Raji (cell line): ENCODE data around the gene RNF8.

Source experiments
- POLR2A ChIP-seq: IDR thresholded peaks from 2 replicates; pipeline ENCODE4 v1.6.1; 2011; ENCODE audit warnings: low read depth, low read length, control low read depth; ENCODE audit not compliant: insufficient read depth

Gene RNF8

GRCh38 chr6:37371154-37372083 lies 17.6 kb downstream of the RNF8 start:
- 0 out of 2 replicates have a peak, but pooled peaks have one; percentile 21 for TF ChIP-seq POLR2A

- no peak for TF ChIP-seq POLR2A
Observed at GRCh38 chr6:37372116-37372515, 18.3 kb downstream of the RNF8 start.

- TF ChIP-seq POLR2A: no peak
Observed at GRCh38 chr6:37373822-37374471, 20.2 kb downstream of the RNF8 start.

- no peak for TF ChIP-seq POLR2A
Observed at GRCh38 chr6:37375376-37375775, 21.6 kb downstream of the RNF8 start.

- TF ChIP-seq POLR2A: peak; percentile 46
Observed at GRCh38 chr6:37376078-37376743, 22.4 kb downstream of the RNF8 start.

- no peak for TF ChIP-seq POLR2A
Observed at GRCh38 chr6:37381579-37381978, 27.8 kb downstream of the RNF8 start.

- no peak for TF ChIP-seq POLR2A
Observed at GRCh38 chr6:37382994-37383765, 29.4 kb downstream of the RNF8 start.

- TF ChIP-seq POLR2A: no peak
Observed at GRCh38 chr6:37388578-37388977, 34.8 kb downstream of the RNF8 start.

- no peak for TF ChIP-seq POLR2A
Observed at GRCh38 chr6:37389857-37390256, 36.1 kb downstream of the RNF8 start.

GRCh38 chr6:37391120-37391519 lies 37.3 kb downstream of the RNF8 start:
- no peak for TF ChIP-seq POLR2A

GRCh38 chr6:37392821-37393220 lies 39.0 kb downstream of the RNF8 start:
- TF ChIP-seq POLR2A: no peak

GRCh38 chr6:37393381-37393929 lies 39.7 kb downstream of the RNF8 start:
- TF ChIP-seq POLR2A: no peak

- no peak for TF ChIP-seq POLR2A
Observed at GRCh38 chr6:37396571-37397180, 42.9 kb downstream of the RNF8 start.

- no peak for TF ChIP-seq POLR2A
Observed at GRCh38 chr6:37399131-37399530, 45.3 kb downstream of the RNF8 start.
